Activated T-helper 17 cell treated with anti-CD3 and anti-CD28 coated beads, Interleukin-2, amount 50 U/mL, for 72 hours (primary cell): ENCODE measurements around the gene ASB12. TPM values are rescaled to one million over a fixed set of nuclear protein-coding genes. Genes with fewer than 3 reads are reported as not detected.
"Not testable (repeated sequence)": the region's sequence is repeated elsewhere in the genome, so short reads cannot be mapped to it uniquely, and the experiment has no call there.

Experiments used
- ATAC-seq: fragments of 150-1000 bp; cut with Tn5 transposase; replicated peaks from 2 replicates; pipeline ENCODE4 v1.10.0; 2021; ENCODE audit warnings: mild to moderate bottlenecking, moderate library complexity
- H3K27ac Mint-ChIP-seq: one replicate; pipeline ENCODE4 v1.8.0; 2022; ENCODE audit warnings: mixed read lengths
- H3K27me3 Mint-ChIP-seq: one replicate; pipeline ENCODE4 v1.8.0; 2022; ENCODE audit warnings: mixed read lengths
- H3K36me3 Mint-ChIP-seq: one replicate; pipeline ENCODE4 v1.8.0; 2022; ENCODE audit warnings: low read depth, mild to moderate bottlenecking, mixed read lengths
- H3K4me1 Mint-ChIP-seq: one replicate; pipeline ENCODE4 v1.8.0; 2022; ENCODE audit warnings: mixed read lengths
- H3K4me3 Mint-ChIP-seq: one replicate; pipeline ENCODE4 v1.8.0; 2022; ENCODE audit warnings: mild to moderate bottlenecking, mixed read lengths
- H3K9me3 Mint-ChIP-seq: one replicate; pipeline ENCODE4 v1.8.0; 2022; ENCODE audit warnings: mixed read lengths
- total RNA-seq, 2 donors: library from RNA; stranded (reverse); gene quantifications; one replicate each; pipeline ENCODE4 v1.2.3, GENCODE V29; 2022

ASB12 gene, protein sequence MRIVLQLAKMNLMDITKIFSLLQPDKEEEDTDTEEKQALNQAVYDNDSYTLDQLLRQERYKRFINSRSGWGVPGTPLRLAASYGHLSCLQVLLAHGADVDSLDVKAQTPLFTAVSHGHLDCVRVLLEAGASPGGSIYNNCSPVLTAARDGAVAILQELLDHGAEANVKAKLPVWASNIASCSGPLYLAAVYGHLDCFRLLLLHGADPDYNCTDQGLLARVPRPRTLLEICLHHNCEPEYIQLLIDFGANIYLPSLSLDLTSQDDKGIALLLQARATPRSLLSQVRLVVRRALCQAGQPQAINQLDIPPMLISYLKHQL
- total RNA-seq = not detected

- Mint-ChIP-seq H3K27ac (no peak within 1 kb of the TSS), H3K27me3 (no peaks in the 10 kb centered on the region), H3K4me1 (no peaks in the 10 kb centered on the region)
These were observed at the start of gene ASB12 for GRCh38 chrX:64230123-64230970. Gene ASB12, minus strand, starts transcription at chrX:64230607. Its CDS starts 4,957 bp downstream, at chrX:64225650.

DNA sequence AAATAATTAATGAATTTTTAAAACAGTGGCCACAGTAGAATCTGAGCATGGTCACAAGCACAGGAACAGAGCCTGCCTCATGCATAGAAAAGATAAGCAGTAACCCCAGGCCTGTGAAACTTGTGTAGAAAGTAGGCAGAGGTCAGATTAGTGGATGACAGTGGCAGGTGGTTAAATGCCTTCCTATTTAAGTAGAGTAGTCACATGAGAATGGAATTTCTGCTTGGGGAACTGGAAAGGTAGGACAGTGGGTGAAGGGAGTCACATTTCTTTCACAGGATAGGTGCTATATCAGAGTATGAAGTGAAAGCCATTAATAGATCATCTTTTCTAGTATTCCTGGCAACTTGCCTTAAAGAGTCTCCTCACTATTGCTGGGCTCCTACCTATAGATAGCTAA, 34.9 kb upstream of the ASB12 start:
- H3K9me3 Mint-ChIP-seq = peaks cover 2% of the 10 kb centered on the region
- ATAC-seq = no peak
- no peak overlapping the region for H3K27ac Mint-ChIP-seq
- H3K36me3 Mint-ChIP-seq = peaks cover 30% of the 10 kb centered on the region
- H3K27me3 Mint-ChIP-seq = no peaks in the 10 kb centered on the region
- no peak overlapping the region for H3K4me3 Mint-ChIP-seq
- H3K4me1 Mint-ChIP-seq = no peaks in the 10 kb centered on the region

More at GRCh38 chrX:64230123-64230970, at the start of gene ASB12:
- no peak for ATAC-seq
- Mint-ChIP-seq H3K4me3 (no peak within 1 kb of the TSS), H3K9me3 (no peaks in the 10 kb centered on the region), H3K36me3 (no peaks in the 10 kb centered on the region)

- Mint-ChIP-seq H3K36me3 (no peaks in the 10 kb centered on the region), H3K4me1 (no peaks in the 10 kb centered on the region), H3K27me3 (no peaks in the 10 kb centered on the region), H3K4me3 (no peak overlapping the region), H3K27ac (no peak overlapping the region), H3K9me3 (no peaks in the 10 kb centered on the region)
- no peak for ATAC-seq
These were observed 1.3 kb downstream of the ASB12 start for GRCh38 chrX:64229154-64229553.

DNA sequence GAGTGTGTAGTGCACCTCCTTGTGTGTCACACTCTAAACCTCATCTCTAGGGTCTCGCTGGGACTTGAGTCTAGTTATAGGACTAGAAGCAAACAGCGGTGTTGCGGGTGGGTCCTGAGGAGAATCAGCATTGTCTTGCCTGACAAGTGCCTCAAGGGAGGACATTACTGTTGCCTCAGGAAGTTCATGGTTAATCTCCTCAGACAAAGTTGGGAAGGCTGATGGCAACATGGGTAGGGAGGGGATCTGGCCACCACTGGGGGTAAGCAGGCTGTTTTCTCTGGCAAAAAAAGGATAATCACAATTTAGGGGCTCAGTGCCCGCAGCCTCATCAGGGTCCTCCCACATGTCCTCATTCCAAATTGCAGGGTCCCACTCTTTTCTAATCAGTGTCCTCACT, 12.4 kb downstream of the ASB12 start:
- H3K27ac Mint-ChIP-seq = no peak overlapping the region

DNA sequence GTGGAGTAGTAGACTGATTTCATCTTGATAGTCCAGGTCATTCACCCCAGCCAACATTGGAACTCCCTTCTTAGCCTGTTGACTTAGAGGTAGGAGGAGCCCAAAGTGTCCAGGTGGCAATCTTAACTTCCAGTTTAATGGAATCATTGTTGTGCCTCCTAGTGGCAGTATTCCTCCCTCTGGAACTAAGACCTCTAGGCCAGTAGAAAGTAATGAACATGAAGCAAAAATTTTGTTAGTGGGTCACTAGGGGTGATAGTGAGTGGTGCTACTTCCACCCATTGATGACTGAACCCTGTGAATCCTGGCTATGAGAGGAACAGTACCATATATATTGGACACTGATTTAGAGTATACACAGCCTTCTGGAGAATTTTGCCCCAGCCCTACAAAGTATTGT, 16.4 kb downstream of the ASB12 start:
- H3K27me3 Mint-ChIP-seq, H3K9me3 Mint-ChIP-seq, H3K4me3 Mint-ChIP-seq, H3K4me1 Mint-ChIP-seq, ATAC-seq, H3K27ac Mint-ChIP-seq, H3K36me3 Mint-ChIP-seq: not testable (repeated sequence)

More for the DNA sequence above, 12.4 kb downstream of the ASB12 start:
- Mint-ChIP-seq H3K27me3 (no peaks in the 10 kb centered on the region), H3K36me3 (no peaks in the 10 kb centered on the region), H3K9me3 (no peaks in the 10 kb centered on the region), H3K4me3 (no peak overlapping the region), H3K4me1 (no peaks in the 10 kb centered on the region)
- ATAC-seq = no peak

DNA sequence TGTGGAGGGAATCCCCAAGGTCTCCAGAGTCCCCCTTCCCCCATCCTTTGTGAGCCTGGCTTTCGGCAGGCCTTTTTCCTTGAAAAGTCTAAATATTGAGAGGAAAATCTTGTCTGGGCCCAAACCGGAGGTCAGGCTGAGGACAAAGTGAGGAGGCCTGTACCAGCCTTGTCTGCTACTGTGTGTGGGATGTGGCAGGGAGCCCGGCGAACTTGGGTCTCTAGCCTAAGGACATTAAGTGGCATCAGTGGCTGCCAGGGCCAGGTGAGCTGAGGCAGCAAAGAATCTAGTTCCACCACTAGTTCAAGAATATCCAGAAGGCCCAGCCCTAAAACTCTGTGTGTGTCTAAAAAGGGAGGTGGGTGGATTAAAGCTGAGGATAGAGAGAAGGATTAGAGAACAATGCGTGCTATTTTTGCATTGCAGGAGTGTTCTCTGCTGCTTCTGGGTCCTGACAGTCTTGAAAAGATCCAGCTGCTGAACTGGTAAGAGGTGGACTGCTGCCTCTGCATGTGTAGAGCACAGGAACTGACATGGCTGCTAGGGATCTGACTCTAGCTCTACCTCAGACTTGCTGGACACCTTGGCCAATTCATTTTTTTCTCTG, 23.7 kb downstream of the ASB12 start:
- Mint-ChIP-seq H3K4me1 (peaks cover 10% of the 10 kb centered on the region), H3K9me3 (no peaks in the 10 kb centered on the region), H3K27me3 (no peaks in the 10 kb centered on the region), H3K27ac (peak overlapping the region; percentile 71), H3K4me3 (peak overlapping the region; percentile 75), H3K36me3 (no peaks in the 10 kb centered on the region)
- ATAC-seq = no peak

- Mint-ChIP-seq H3K4me1 (peaks cover 10% of the 10 kb centered on the region), H3K9me3 (no peaks in the 10 kb centered on the region), H3K27ac (peak overlapping the region; percentile 71), H3K4me3 (peak overlapping the region; percentile 75), H3K27me3 (no peaks in the 10 kb centered on the region), H3K36me3 (no peaks in the 10 kb centered on the region)
- peak; percentile 90 for ATAC-seq
These were observed 24.5 kb downstream of the ASB12 start for GRCh38 chrX:64205735-64206501.

DNA sequence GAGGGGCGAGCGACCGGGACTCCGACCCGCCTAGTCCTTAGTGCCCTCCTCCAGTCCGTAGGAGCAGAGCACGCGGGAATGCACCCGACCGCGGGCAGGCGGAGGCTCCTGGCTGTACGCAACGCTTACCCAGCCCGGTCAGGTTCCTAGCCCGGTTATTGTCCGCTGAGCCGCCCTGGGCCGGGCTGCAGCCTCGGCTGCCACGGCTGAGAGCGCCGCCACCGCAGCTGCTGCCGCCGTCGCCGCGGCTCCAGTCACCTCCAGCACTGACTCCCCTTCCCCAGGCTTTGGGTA, 25.0 kb downstream of the ASB12 start, which contains the start of gene AMER1:
Gene AMER1, minus strand, starts transcription at position 268 of the 294 bp plus-strand sequence. CDS start 12,422 bp downstream, outside the sequence.
- H3K4me1 Mint-ChIP-seq = peaks cover 10% of the 10 kb centered on the region
- H3K27ac Mint-ChIP-seq = peak within 1 kb of the TSS; percentile 71
- H3K4me3 Mint-ChIP-seq = peak within 1 kb of the TSS; percentile 75
- no peaks in the 10 kb centered on the region for H3K36me3 Mint-ChIP-seq
- no peaks in the 10 kb centered on the region for H3K27me3 Mint-ChIP-seq
- ATAC-seq = peak; percentile 76
- no peaks in the 10 kb centered on the region for H3K9me3 Mint-ChIP-seq

DNA sequence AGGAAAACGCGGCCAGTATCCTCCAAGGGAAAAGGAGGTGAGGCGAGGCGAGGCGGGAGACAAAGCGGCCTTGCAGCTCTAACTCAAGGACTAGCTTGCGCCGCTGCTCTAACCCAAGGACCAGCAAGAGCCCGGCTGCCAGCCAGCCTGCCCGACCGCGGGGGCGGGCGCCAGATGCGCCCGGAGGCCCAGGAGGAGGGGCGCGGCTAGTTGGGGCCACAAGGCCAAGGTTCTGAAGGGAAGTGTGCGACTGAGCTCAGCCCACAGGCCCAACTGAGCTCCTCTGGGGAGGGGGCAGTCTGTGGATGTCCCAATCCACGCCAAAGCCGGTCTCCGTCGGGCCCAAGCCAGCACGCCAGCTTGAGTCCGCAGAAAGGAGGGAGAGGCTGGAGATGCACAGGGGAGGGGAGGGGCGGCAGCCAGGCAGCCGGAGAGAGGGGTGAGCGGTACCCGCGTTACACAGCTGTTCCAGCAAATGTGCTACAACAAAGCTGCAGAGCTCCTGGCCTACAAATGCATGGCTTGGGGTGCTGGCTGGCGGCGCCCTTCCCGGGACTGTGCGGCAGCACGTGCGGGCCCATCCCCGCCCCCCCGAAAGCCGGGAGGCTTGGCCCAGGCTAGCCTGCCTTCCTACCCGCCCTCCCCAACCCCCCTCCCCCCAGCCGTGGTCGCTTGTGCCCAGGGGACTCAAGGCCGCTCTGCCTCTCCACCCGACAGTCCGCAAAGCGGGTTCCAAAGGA, 25.5 kb downstream of the ASB12 start:
- H3K36me3 Mint-ChIP-seq = no peaks in the 10 kb centered on the region
- H3K27ac Mint-ChIP-seq = no peak overlapping the region
- H3K4me1 Mint-ChIP-seq = peaks cover 10% of the 10 kb centered on the region
- H3K9me3 Mint-ChIP-seq = no peaks in the 10 kb centered on the region
- H3K4me3 Mint-ChIP-seq = peak overlapping the region; percentile 75
- H3K27me3 Mint-ChIP-seq = no peaks in the 10 kb centered on the region
- peak; percentile 2 for ATAC-seq

- H3K4me1 Mint-ChIP-seq = peaks cover 12% of the 10 kb centered on the region
- ATAC-seq = no peak
- no peaks in the 10 kb centered on the region for H3K9me3 Mint-ChIP-seq
- H3K27me3 Mint-ChIP-seq = no peaks in the 10 kb centered on the region
- peak overlapping the region; percentile 66 for H3K4me3 Mint-ChIP-seq
- no peaks in the 10 kb centered on the region for H3K36me3 Mint-ChIP-seq
- no peak overlapping the region for H3K27ac Mint-ChIP-seq
These were observed 26.2 kb downstream of the ASB12 start for GRCh38 chrX:64204252-64204651.

DNA sequence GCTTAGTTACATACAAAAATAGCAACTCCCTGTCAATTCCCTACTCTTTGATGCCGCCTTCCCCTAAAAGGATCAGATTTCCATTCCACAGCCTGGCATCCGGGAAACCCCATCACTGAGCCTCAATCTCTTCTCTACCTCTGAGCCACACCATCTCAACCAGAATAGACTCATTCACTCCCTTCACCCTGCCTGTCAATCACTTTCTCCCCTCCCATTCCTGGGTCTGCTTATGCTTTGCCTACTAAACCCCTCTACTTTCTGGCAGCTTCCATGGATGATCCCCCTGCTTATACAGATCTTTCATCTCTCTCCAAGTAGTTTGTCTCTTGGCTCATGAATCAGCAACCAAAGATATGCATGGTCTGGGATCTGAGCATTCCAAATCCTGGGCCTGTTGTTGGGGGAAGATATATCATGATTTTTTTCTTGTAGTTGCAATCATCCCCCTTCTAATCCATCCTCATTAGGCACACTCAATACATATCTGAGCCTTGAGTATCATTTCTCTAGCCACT, 27.5 kb downstream of the ASB12 start:
- no peak for ATAC-seq
- H3K4me1 Mint-ChIP-seq = peaks cover 16% of the 10 kb centered on the region
- no peaks in the 10 kb centered on the region for H3K27me3 Mint-ChIP-seq
- H3K36me3 Mint-ChIP-seq = no peaks in the 10 kb centered on the region
- H3K27ac Mint-ChIP-seq = no peak overlapping the region
- H3K4me3 Mint-ChIP-seq = no peak overlapping the region
- H3K9me3 Mint-ChIP-seq = no peaks in the 10 kb centered on the region

DNA sequence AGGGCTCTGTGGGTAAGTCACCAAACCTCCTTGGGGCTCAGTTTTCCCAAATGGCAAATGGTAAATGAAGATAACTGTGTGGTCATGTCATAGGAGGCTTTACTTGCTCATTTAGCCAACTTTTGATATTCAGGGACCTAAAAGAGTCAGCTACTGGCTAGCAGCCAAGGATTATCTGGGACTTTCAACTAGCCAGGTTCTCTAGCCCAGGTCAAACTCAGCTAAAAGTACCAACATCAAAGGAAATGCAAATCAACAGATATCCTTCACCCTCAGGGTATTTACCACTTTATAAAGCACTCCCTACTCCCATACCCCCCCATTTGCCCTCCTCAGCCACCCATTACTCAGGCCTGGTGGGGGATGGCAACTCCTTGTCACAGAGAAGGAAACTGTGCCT, 32.4 kb downstream of the ASB12 start:
- Mint-ChIP-seq H3K4me1 (peaks cover 11% of the 10 kb centered on the region), H3K27me3 (no peaks in the 10 kb centered on the region), H3K36me3 (peaks cover 1% of the 10 kb centered on the region), H3K4me3 (no peak overlapping the region), H3K27ac (no peak overlapping the region), H3K9me3 (no peaks in the 10 kb centered on the region)
- ATAC-seq = no peak

- H3K27ac Mint-ChIP-seq = no peak overlapping the region
- H3K36me3 Mint-ChIP-seq = peaks cover 16% of the 10 kb centered on the region
- no peak overlapping the region for H3K4me3 Mint-ChIP-seq
- no peaks in the 10 kb centered on the region for H3K9me3 Mint-ChIP-seq
- no peak for ATAC-seq
- H3K4me1 Mint-ChIP-seq = peaks cover 6% of the 10 kb centered on the region
- no peaks in the 10 kb centered on the region for H3K27me3 Mint-ChIP-seq
These were observed 33.8 kb downstream of the ASB12 start for GRCh38 chrX:64196606-64197005.
